ENCODE results near the gene ADAMTS10. TPM values are rescaled to one million over a fixed set of nuclear protein-coding genes. Genes with fewer than 3 reads are reported as not detected.

The ADAMTS10 gene
- total and polyA plus RNA-seq, 2 of the 13 experiments (the other 11 are each of a cell fraction or from before 2014, with no cell fraction given), result 0.49 to 1.7 TPM

DNA sequence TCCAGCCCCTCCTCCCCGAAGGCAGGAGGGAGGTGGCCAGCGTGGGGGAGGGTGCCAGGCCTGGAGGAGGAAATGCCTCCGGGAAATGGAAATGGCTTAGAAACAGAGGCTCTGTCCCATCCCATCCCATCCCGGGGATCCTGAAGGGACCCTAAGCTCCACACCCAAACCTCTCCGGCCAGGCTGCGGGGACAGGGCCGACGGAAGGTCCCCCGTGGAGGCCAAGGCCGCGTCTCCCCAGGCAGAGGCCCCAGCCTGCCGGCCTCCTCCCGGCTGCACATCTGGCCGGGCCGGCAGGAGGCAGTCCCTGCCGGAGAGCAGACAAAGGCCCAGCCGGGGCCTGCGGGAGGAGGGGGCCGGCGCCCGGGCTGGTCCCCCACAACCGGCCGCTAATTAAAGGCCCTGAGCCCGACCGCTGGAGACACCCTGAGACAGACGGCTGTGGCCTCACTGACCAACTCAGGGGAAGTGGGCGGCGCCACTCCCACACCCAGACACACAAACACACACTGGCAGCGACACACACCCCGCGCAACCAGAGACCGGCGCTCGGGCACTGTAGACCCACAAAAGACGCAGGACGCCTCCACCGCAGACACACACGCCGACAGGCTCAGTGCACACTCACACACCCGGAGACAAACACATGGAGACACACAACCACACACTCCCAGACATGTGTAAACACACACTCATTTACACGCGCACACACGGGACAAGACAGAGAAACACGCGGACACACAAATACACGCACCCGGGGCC, 1.1 kb downstream of the ADAMTS10 start (continued):
- TF ChIP-seq RAD21 (CRISPR knock-in tag; IDR thresholded peaks at IDR 0.05), result peak; percentile 45
- no peak for TF ChIP-seq KLF13 (CRISPR knock-in tag; IDR thresholded peaks at IDR 0.05)
- TF ChIP-seq, protein P1, sequence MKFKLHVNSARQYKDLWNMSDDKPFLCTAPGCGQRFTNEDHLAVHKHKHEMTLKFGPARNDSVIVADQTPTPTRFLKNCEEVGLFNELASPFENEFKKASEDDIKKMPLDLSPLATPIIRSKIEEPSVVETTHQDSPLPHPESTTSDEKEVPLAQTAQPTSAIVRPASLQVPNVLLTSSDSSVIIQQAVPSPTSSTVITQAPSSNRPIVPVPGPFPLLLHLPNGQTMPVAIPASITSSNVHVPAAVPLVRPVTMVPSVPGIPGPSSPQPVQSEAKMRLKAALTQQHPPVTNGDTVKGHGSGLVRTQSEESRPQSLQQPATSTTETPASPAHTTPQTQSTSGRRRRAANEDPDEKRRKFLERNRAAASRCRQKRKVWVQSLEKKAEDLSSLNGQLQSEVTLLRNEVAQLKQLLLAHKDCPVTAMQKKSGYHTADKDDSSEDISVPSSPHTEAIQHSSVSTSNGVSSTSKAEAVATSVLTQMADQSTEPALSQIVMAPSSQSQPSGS (CRISPR knock-in tag; IDR thresholded peaks at IDR 0.05), result no peak
- TF ChIP-seq MTA1 (CRISPR knock-in tag; IDR thresholded peaks at IDR 0.05; ENCODE audit: borderline replicate concordance), result no peak
- TF ChIP-seq ZNF180 (CRISPR knock-in tag; IDR thresholded peaks at IDR 0.05; ENCODE audit: borderline replicate concordance, low read depth), result no peak
- TF ChIP-seq NBN (conservative IDR thresholded peaks at IDR 0.05), result no peak
- TF ChIP-seq, protein P2, sequence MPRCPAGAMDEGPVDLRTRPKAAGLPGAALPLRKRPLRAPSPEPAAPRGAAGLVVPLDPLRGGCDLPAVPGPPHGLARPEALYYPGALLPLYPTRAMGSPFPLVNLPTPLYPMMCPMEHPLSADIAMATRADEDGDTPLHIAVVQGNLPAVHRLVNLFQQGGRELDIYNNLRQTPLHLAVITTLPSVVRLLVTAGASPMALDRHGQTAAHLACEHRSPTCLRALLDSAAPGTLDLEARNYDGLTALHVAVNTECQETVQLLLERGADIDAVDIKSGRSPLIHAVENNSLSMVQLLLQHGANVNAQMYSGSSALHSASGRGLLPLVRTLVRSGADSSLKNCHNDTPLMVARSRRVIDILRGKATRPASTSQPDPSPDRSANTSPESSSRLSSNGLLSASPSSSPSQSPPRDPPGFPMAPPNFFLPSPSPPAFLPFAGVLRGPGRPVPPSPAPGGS (CRISPR knock-in tag; IDR thresholded peaks at IDR 0.05), result no peak
- no peak for TF ChIP-seq FOXC1 (CRISPR knock-in tag; IDR thresholded peaks at IDR 0.05; ENCODE audit: borderline replicate concordance)
- no peak for TF ChIP-seq ZNF761 (CRISPR knock-in tag; conservative IDR thresholded peaks at IDR 0.05)
- TF ChIP-seq, protein P3, sequence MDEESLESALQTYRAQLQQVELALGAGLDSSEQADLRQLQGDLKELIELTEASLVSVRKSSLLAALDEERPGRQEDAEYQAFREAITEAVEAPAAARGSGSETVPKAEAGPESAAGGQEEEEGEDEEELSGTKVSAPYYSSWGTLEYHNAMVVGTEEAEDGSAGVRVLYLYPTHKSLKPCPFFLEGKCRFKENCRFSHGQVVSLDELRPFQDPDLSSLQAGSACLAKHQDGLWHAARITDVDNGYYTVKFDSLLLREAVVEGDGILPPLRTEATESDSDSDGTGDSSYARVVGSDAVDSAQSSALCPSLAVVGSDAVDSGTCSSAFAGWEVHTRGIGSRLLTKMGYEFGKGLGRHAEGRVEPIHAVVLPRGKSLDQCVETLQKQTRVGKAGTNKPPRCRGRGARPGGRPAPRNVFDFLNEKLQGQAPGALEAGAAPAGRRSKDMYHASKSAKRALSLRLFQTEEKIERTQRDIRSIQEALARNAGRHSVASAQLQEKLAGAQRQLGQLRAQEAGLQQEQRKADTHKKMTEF (CRISPR knock-in tag; IDR thresholded peaks at IDR 0.05), result no peak
- TF ChIP-seq ZNF569 (CRISPR knock-in tag; IDR thresholded peaks at IDR 0.05; ENCODE audit: borderline replicate concordance), result no peak
- TF ChIP-seq ZEB1 (IDR thresholded peaks at IDR 0.05; ENCODE audit: insufficient replicate concordance, low read depth), result no peak
- no peak for TF ChIP-seq DPF2 (CRISPR knock-in tag; IDR thresholded peaks at IDR 0.05; ENCODE audit: borderline replicate concordance, low read depth)
- TF ChIP-seq, protein P4, sequence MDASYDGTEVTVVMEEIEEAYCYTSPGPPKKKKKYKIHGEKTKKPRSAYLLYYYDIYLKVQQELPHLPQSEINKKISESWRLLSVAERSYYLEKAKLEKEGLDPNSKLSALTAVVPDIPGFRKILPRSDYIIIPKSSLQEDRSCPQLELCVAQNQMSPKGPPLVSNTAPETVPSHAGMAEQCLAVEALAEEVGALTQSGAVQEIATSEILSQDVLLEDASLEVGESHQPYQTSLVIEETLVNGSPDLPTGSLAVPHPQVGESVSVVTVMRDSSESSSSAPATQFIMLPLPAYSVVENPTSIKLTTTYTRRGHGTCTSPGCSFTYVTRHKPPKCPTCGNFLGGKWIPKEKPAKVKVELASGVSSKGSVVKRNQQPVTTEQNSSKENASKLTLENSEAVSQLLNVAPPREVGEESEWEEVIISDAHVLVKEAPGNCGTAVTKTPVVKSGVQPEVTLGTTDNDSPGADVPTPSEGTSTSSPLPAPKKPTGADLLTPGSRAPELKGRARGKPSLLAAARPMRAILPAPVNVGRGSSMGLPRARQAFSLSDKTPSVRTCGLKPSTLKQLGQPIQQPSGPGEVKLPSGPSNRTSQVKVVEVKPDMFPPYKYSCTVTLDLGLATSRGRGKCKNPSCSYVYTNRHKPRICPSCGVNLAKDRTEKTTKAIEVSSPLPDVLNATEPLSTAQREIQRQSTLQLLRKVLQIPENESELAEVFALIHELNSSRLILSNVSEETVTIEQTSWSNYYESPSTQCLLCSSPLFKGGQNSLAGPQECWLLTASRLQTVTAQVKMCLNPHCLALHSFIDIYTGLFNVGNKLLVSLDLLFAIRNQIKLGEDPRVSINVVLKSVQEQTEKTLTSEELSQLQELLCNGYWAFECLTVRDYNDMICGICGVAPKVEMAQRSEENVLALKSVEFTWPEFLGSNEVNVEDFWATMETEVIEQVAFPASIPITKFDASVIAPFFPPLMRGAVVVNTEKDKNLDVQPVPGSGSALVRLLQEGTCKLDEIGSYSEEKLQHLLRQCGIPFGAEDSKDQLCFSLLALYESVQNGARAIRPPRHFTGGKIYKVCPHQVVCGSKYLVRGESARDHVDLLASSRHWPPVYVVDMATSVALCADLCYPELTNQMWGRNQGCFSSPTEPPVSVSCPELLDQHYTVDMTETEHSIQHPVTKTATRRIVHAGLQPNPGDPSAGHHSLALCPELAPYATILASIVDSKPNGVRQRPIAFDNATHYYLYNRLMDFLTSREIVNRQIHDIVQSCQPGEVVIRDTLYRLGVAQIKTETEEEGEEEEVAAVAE (CRISPR knock-in tag; IDR thresholded peaks at IDR 0.05; ENCODE audit: borderline replicate concordance), result no peak
- TF ChIP-seq HNF1B (CRISPR knock-in tag; IDR thresholded peaks at IDR 0.05), result 0 out of 2 replicates have a peak, but pooled peaks have one; percentile 12
- no peak for TF ChIP-seq SP2 (CRISPR knock-in tag; IDR thresholded peaks at IDR 0.05)
- no peak for TF ChIP-seq HNRNPUL1 (IDR thresholded peaks at IDR 0.05; ENCODE audit: low read depth, low read length)
- TF ChIP-seq ZSCAN30 (CRISPR knock-in tag; IDR thresholded peaks at IDR 0.05), result no peak

All from HepG2 (cell line).